C4-2B (cell line): ENCODE data around the gene BCL2L11.

Source experiments
- CTCF ChIP-seq: fragments of 450-650 bp; conservative IDR thresholded peaks from 2 replicates; pipeline ENCODE4 v1.5.1; 2017; ENCODE audit warnings: mild to moderate bottlenecking
- ZFX ChIP-seq: fragments of 450-650 bp; IDR thresholded peaks from 2 replicates; pipeline ENCODE4 v1.6.1; 2017

- TF ChIP-seq CTCF (no peak), ZFX (no peak)
Measured at GRCh38 chr2:111157798-111158197, 37.1 kb downstream of the BCL2L11 start.
